ENCODE results near the gene CLDN1.

GRCh38 chr3:190339130-190339529 lies 16.9 kb upstream of the CLDN1 start:
- TF ChIP-seq CTCF (conservative IDR thresholded peaks at IDR 0.05 in 1 of 2, IDR thresholded peaks at IDR 0.05 in 1 of 2; ENCODE audit: low read depth in 1 of 2, low read length in 2 of 2) = peak in 1 of 2 donors; percentile 3
- no peak for TF ChIP-seq EZH2 (IDR thresholded peaks at IDR 0.05; ENCODE audit: low read length, missing control alignments)

Data from fibroblast of lung (primary cell).